A673 (cell line): Measurements from ENCODE around the gene MBNL2.

Experiments used
- EZH2 ChIP-seq: fragments of 200-600 bp; sonication (generic); IDR thresholded peaks from 2 replicates; pipeline ENCODE4 v1.6.1; 2017; ENCODE audit warnings: borderline replicate concordance, low read depth, mild to moderate bottlenecking, mixed read lengths, antibody characterized with exemption, low read length; ENCODE audit not compliant: poor library complexity, severe bottlenecking
- TF ChIP-seq, protein P1 (sequence below): fragments of 300-800, 200-600 bp; sonication (generic); conservative IDR thresholded peaks from 2 replicates; pipeline ENCODE4 v1.5.1; 2017; ENCODE audit warnings: low read depth, mild to moderate bottlenecking, antibody characterized with exemption, low read length, moderate library complexity, mixed read lengths

DNA sequence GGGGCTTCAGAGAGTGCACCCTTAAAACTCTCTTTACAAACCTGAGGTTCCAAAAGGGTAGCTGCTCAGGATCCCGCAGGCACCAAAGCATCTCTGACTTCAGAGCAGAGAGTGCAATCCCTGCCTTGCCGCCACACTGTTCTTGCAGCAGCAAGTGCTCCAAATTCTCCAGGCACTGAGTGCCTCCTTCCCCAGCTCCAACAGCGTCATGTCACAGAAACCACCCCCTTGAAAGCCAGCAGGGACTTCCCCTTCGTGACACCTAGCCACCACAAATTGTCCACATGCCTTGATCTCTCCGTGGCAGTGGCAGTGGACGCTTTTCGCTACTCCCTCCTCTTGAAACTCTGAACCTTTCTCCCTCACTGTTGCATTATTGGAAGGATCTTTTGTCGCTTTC lies 39.9 kb downstream of the MBNL2 start:
- TF ChIP-seq, protein P1, sequence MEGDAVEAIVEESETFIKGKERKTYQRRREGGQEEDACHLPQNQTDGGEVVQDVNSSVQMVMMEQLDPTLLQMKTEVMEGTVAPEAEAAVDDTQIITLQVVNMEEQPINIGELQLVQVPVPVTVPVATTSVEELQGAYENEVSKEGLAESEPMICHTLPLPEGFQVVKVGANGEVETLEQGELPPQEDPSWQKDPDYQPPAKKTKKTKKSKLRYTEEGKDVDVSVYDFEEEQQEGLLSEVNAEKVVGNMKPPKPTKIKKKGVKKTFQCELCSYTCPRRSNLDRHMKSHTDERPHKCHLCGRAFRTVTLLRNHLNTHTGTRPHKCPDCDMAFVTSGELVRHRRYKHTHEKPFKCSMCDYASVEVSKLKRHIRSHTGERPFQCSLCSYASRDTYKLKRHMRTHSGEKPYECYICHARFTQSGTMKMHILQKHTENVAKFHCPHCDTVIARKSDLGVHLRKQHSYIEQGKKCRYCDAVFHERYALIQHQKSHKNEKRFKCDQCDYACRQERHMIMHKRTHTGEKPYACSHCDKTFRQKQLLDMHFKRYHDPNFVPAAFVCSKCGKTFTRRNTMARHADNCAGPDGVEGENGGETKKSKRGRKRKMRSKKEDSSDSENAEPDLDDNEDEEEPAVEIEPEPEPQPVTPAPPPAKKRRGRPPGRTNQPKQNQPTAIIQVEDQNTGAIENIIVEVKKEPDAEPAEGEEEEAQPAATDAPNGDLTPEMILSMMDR, result no peak
- TF ChIP-seq EZH2, result no peak
